Measurements from ENCODE around the gene MRPL11.

GRCh38 chr11:66475349-66476172, 36.9 kb upstream of the MRPL11 start:
- TF ChIP-seq CHD2 (IDR thresholded peaks at IDR 0.05; ENCODE audit: low read length, partially characterized antibody) (no peak), TCF12 (IDR thresholded peaks at IDR 0.05) (no peak), TAF1 (IDR thresholded peaks at IDR 0.05; ENCODE audit: borderline replicate concordance, low read depth, low read length) (no peak), POLR2AphosphoS5 (IDR thresholded peaks at IDR 0.05; ENCODE audit: low read depth, low read length) (no peak), CTCF (IDR thresholded peaks at IDR 0.05) (no peak), MEF2A (IDR thresholded peaks at IDR 0.05; ENCODE audit: borderline replicate concordance, low read depth) (no peak), EP300 (IDR thresholded peaks at IDR 0.05; ENCODE audit: borderline replicate concordance in 1 of 2, low read depth in 1 of 2, low read length in 1 of 2) (no peak), MAX (IDR thresholded peaks at IDR 0.05; ENCODE audit: low read depth) (no peak)

Data from SK-N-SH (cell line).